ENCODE measurements around the gene PPP2R5C. TPM values are rescaled to one million over a fixed set of nuclear protein-coding genes. Genes with fewer than 3 reads are reported as not detected.
A peak's percentile ranks its signal among the peaks of the same experiment; 100 is the strongest.

Gene PPP2R5C
- polyA plus RNA-seq, 10 donors = 62.4 to 77.6 (median 72.6) TPM

- no peak for DNase-seq
These were observed 186.0 kb downstream of the PPP2R5C start for GRCh38 chr14:101947577-101947903.

- DNase-seq = peak; percentile 100
These were observed 186.6 kb downstream of the PPP2R5C start for GRCh38 chr14:101947904-101948665.

- DNase-seq = no peak
These were observed 187.2 kb downstream of the PPP2R5C start for GRCh38 chr14:101948666-101949216.

- DNase-seq = no peak
These were observed 188.6 kb downstream of the PPP2R5C start for GRCh38 chr14:101950100-101950499.

- no peak for DNase-seq
These were observed 189.2 kb downstream of the PPP2R5C start for GRCh38 chr14:101950516-101951215.

GRCh38 chr14:101953151-101953550, 191.6 kb downstream of the PPP2R5C start:
- no peak for DNase-seq

GRCh38 chr14:101954501-101954900, 193.0 kb downstream of the PPP2R5C start:
- no peak for DNase-seq

GRCh38 chr14:101955695-101956161, 194.2 kb downstream of the PPP2R5C start:
- no peak for DNase-seq

- DNase-seq = no peak
These were observed 194.8 kb downstream of the PPP2R5C start for GRCh38 chr14:101956179-101956885.

GRCh38 chr14:101957406-101958234, 196.1 kb downstream of the PPP2R5C start:
- DNase-seq = no peak

GRCh38 chr14:101958418-101959180, 197.1 kb downstream of the PPP2R5C start:
- DNase-seq = no peak

GRCh38 chr14:101959277-101959676, 197.8 kb downstream of the PPP2R5C start:
- no peak for DNase-seq

- DNase-seq = no peak
These were observed 198.7 kb downstream of the PPP2R5C start for GRCh38 chr14:101960225-101960624.

- DNase-seq = peak; percentile 64 to 91 (median 83)
These were observed 199.7 kb downstream of the PPP2R5C start for GRCh38 chr14:101961011-101961721.

GRCh38 chr14:101961746-101962502, 200.4 kb downstream of the PPP2R5C start:
- no peak for DNase-seq

GRCh38 chr14:101962503-101962874, 201.0 kb downstream of the PPP2R5C start:
- DNase-seq = peak; percentile 48 to 74 (median 72)

- no peak for DNase-seq
These were observed 201.5 kb downstream of the PPP2R5C start for GRCh38 chr14:101963052-101963451.

- no peak for DNase-seq
These were observed 202.3 kb downstream of the PPP2R5C start for GRCh38 chr14:101963656-101964296.
